Measurements from ENCODE around the gene TBXA2R. TPM values are rescaled to one million over a fixed set of nuclear protein-coding genes. Genes with fewer than 3 reads are reported as not detected.
"Not testable (repeated sequence)": the region's sequence is repeated elsewhere in the genome, so short reads cannot be mapped to it uniquely, and the experiment has no call there.

The TBXA2R gene
- total RNA-seq, 4 donors from 2014 or later = 0.27 to 0.79 TPM; not detected in 2

- in situ Hi-C loops (cut with MboI; ENCODE audit: low pct_ligation_motif_present in 1 of 4, low pct_unique_long_range_greater_than_20kb in 1 of 4, low sequenced_read_pairs in 3 of 4) (no loop called here), intact Hi-C loops (cut with DNase I; ENCODE audit: low total_unique reads) (no loop called here)
- no peaks in the 10 kb centered on the region for H3K9me3 ChIP-seq
- no peaks in the 10 kb centered on the region for H3K27me3 ChIP-seq
- peak overlapping the region; percentile 85 to 92 (median 90) for H3K27ac ChIP-seq
- peaks cover 14 to 65% (median 56%) of the 10 kb centered on the region in 4 donors for H3K4me1 ChIP-seq
- DNase-seq = no peak
- WGBS, 2 donors (ENCODE audit: low coverage in 1 of 2) = 1% methylated on average over 42 of the region's 60 CpGs; no CpG with 5 or more reads in 1 of the 2 donors
- no peaks in the 10 kb centered on the region for H3K36me3 ChIP-seq
- H3K4me3 ChIP-seq = peak overlapping the region; percentile 74 to 85 (median 80)
- TF ChIP-seq, protein P1, sequence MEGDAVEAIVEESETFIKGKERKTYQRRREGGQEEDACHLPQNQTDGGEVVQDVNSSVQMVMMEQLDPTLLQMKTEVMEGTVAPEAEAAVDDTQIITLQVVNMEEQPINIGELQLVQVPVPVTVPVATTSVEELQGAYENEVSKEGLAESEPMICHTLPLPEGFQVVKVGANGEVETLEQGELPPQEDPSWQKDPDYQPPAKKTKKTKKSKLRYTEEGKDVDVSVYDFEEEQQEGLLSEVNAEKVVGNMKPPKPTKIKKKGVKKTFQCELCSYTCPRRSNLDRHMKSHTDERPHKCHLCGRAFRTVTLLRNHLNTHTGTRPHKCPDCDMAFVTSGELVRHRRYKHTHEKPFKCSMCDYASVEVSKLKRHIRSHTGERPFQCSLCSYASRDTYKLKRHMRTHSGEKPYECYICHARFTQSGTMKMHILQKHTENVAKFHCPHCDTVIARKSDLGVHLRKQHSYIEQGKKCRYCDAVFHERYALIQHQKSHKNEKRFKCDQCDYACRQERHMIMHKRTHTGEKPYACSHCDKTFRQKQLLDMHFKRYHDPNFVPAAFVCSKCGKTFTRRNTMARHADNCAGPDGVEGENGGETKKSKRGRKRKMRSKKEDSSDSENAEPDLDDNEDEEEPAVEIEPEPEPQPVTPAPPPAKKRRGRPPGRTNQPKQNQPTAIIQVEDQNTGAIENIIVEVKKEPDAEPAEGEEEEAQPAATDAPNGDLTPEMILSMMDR (IDR thresholded peaks at IDR 0.05) = no peak
- TF ChIP-seq EP300 (IDR thresholded peaks at IDR 0.05; ENCODE audit: low read depth) (no peak), POLR2A (IDR thresholded peaks at IDR 0.05) (no peak), POLR2AphosphoS5 (IDR thresholded peaks at IDR 0.05) (no peak)
Measured at GRCh38 chr19:3573162-3573857, 33.4 kb downstream of the TBXA2R start.

DNA sequence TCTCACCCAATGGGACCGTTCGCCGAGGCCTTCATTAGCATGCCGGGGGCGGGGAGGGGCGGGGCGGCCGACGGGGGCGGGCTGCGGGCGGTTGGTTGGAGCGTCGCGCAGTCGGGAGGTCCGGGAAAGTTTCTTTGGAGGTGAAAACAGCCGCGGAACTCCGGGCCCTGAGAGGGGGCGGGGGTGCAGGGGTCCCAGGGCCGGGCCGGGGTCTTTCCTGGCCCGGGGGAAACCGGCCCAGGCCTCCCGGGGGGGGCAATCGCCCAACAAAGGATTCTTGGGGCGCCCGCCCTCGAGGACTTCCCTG is 33.9 kb downstream of the TBXA2R start, which contains the start of gene HMG20B:
HMG20B (plus strand) TSS at position 90 of the 307 bp plus-strand sequence. CDS start 366 bp downstream, outside the sequence.
- no peaks in the 10 kb centered on the region for H3K36me3 ChIP-seq
- TF ChIP-seq, protein P1 (IDR thresholded peaks at IDR 0.05) = no peak
- peak in 1 of 3 donors; percentile 42 for TF ChIP-seq POLR2AphosphoS5 (IDR thresholded peaks at IDR 0.05)
- TF ChIP-seq EP300 (IDR thresholded peaks at IDR 0.05; ENCODE audit: low read depth) = no peak
- TF ChIP-seq POLR2A (IDR thresholded peaks at IDR 0.05) = peak; percentile 44
- no peaks in the 10 kb centered on the region for H3K9me3 ChIP-seq
- H3K4me3 ChIP-seq = peak within 1 kb of the TSS; percentile 74 to 85 (median 80)
- intact Hi-C loops (cut with DNase I; ENCODE audit: low total_unique reads) (no loop called here), in situ Hi-C loops (cut with MboI; ENCODE audit: low pct_ligation_motif_present in 1 of 4, low pct_unique_long_range_greater_than_20kb in 1 of 4, low sequenced_read_pairs in 3 of 4) (no loop called here)
- 0% methylated on average over 10 of the region's 30 CpGs; no CpG with 5 or more reads in 1 of the 2 donors for WGBS, 2 donors (ENCODE audit: low coverage in 1 of 2)
- H3K4me1 ChIP-seq = peaks cover 14 to 60% (median 53%) of the 10 kb centered on the region in 4 donors
- H3K27ac ChIP-seq = peak within 1 kb of the TSS; percentile 85 to 92 (median 90)
- no peaks in the 10 kb centered on the region for H3K27me3 ChIP-seq
- no peak for DNase-seq

DNA sequence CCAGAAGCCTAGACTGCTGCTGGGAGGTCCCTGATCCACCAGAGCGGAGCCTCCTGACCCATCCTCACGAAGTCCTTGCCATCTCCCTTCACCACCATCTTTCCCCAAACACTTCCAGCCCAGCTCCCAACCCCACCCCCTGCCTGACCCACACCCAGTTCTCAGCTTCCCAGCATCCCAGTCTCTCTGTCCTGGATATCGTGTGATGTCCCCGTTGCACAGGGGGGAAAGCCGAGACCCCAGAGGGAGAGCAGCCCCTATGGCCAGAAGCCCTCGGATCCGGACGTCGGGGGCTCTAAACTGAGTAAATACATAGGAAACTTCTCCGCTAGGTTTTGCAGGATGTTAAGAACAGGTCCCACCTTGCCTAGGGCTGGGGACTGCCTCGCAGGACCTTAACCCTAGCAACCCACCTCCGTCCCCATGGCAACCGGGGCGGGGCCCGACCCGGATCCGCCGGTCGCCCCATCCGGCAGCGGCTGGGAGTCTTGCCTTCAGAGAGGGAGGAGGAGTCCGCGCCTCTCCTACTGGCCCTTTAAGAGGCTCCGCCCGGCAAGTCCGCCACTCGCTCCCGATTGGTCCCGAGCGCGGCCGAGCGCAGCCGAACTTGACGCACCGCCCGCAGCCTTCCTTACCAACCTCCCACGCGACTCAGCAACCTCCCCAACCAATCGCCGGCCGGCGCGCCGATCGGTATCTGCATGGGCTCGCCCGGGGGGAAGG is 34.4 kb downstream of the TBXA2R start:
- WGBS, 2 donors (ENCODE audit: low coverage in 1 of 2) = 2% methylated on average over 48 of the region's 48 CpGs; no CpG with 5 or more reads in 1 of the 2 donors
- in situ Hi-C loops (cut with MboI; ENCODE audit: low pct_ligation_motif_present in 1 of 4, low pct_unique_long_range_greater_than_20kb in 1 of 4, low sequenced_read_pairs in 3 of 4) = no loop called here
- H3K27ac ChIP-seq = peak overlapping the region; percentile 61 to 92 (median 88)
- H3K36me3 ChIP-seq = no peaks in the 10 kb centered on the region
- H3K4me3 ChIP-seq = peak overlapping the region; percentile 7 to 80 (median 77)
- H3K9me3 ChIP-seq = no peaks in the 10 kb centered on the region
- TF ChIP-seq, protein P1 (IDR thresholded peaks at IDR 0.05) = no peak
- TF ChIP-seq EP300 (IDR thresholded peaks at IDR 0.05; ENCODE audit: low read depth) (no peak), POLR2A (IDR thresholded peaks at IDR 0.05) (no peak), POLR2AphosphoS5 (IDR thresholded peaks at IDR 0.05) (no peak)
- intact Hi-C loops (cut with DNase I; ENCODE audit: low total_unique reads) = no loop called here
- DNase-seq = peak; percentile 100
- H3K27me3 ChIP-seq = no peaks in the 10 kb centered on the region
- peaks cover 14 to 55% (median 48%) of the 10 kb centered on the region in 4 donors for H3K4me1 ChIP-seq

DNA sequence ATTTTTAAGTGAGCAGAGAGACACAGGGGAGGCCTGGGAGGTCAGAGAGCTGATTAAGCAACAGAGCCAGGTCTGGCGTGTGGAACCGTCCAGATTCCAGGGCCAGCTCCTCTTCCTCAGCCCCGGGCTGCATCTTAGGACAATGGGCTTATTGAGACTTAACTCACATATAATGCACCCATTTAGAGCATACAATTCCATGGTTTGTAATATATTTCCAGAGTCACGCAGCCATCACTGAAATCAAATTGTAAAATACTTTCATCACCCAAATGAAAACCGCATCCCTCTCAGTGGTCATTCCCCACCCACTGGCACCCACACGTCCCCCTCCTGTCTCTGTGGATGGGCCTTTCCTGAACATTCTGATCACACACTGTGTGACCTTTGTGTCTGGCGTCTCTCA is 36.1 kb downstream of the TBXA2R start:
- no peak overlapping the region for H3K4me3 ChIP-seq
- no peaks in the 10 kb centered on the region for H3K27me3 ChIP-seq
- H3K36me3 ChIP-seq = no peaks in the 10 kb centered on the region
- no peak for DNase-seq
- peak overlapping the region in 1 of 4 donors; percentile 57 for H3K27ac ChIP-seq
- intact Hi-C loops (cut with DNase I; ENCODE audit: low total_unique reads) = no loop called here
- peaks cover 5 to 42% (median 32%) of the 10 kb centered on the region in 4 donors for H3K4me1 ChIP-seq
- 45 to 46% methylated on average over 5 to 7 of the region's 7 CpGs for WGBS, 2 donors (ENCODE audit: low coverage in 1 of 2)
- no peak for TF ChIP-seq POLR2AphosphoS5 (IDR thresholded peaks at IDR 0.05)
- no peak for TF ChIP-seq POLR2A (IDR thresholded peaks at IDR 0.05)
- TF ChIP-seq, protein P1 (IDR thresholded peaks at IDR 0.05) = no peak
- TF ChIP-seq EP300 (IDR thresholded peaks at IDR 0.05; ENCODE audit: low read depth) = no peak
- no peaks in the 10 kb centered on the region for H3K9me3 ChIP-seq
- in situ Hi-C loops (cut with MboI; ENCODE audit: low pct_ligation_motif_present in 1 of 4, low pct_unique_long_range_greater_than_20kb in 1 of 4, low sequenced_read_pairs in 3 of 4) = no loop called here

- peak overlapping the region in 1 of 4 donors; percentile 57 for H3K27ac ChIP-seq
- H3K9me3 ChIP-seq; DNase-seq; H3K36me3 ChIP-seq; H3K4me3 ChIP-seq; H3K27me3 ChIP-seq; in situ Hi-C loops (cut with MboI; ENCODE audit: low pct_ligation_motif_present in 1 of 4, low pct_unique_long_range_greater_than_20kb in 1 of 4, low sequenced_read_pairs in 3 of 4); intact Hi-C loops (cut with DNase I; ENCODE audit: low total_unique reads): not testable (repeated sequence)
- 43 to 44% methylated on average over 8 to 11 of the region's 11 CpGs for WGBS, 2 donors (ENCODE audit: low coverage in 1 of 2)
- peaks cover 5 to 36% (median 28%) of the 10 kb centered on the region in 4 donors for H3K4me1 ChIP-seq
Measured at GRCh38 chr19:3570042-3570441, 36.6 kb downstream of the TBXA2R start.

Measured in transverse colon (tissue), 4 donors.